HL-60 (cell line): ENCODE data around the gene HEXD.

Experiments used
- DNase-seq, 2 experiments: peaks; one replicate each; pipeline ENCODE4 v3.0.0-alpha.2; 2010 to 2020; ENCODE audit warnings: low read depth in 1 of 2, low spot score in 1 of 2
- H3K27ac ChIP-seq: fragments of 250-450 bp; sonication (Bioruptor Pico); replicated peaks from 2 replicates; pipeline ENCODE4 v1.5.1; 2020; ENCODE audit warnings: mild to moderate bottlenecking, moderate library complexity
- H3K27me3 ChIP-seq: fragments of 250-450 bp; sonication (Bioruptor Pico); 2 replicates; pipeline ENCODE4 v1.5.1; 2021; ENCODE audit warnings: mild to moderate bottlenecking, moderate library complexity; ENCODE audit not compliant: insufficient read depth, poor library complexity, severe bottlenecking
- H3K4me3 ChIP-seq: replicated peaks from 2 replicates; pipeline ENCODE4 v1.5.1; 2011; ENCODE audit warnings: mild to moderate bottlenecking, control low read depth, low read length; ENCODE audit not compliant: insufficient read depth
- GABPA ChIP-seq: IDR thresholded peaks from 2 replicates; pipeline ENCODE4 v1.6.1; 2012; ENCODE audit warnings: low read depth
- POLR2AphosphoS5 ChIP-seq: IDR thresholded peaks from 2 replicates; pipeline ENCODE4 v1.6.1; 2012; ENCODE audit warnings: low read depth
- SPI1 ChIP-seq: IDR thresholded peaks from 2 replicates; pipeline ENCODE4 v1.6.1; 2012; ENCODE audit warnings: low read depth, mild to moderate bottlenecking, borderline replicate concordance
- TF ChIP-seq, protein P1 (sequence below): IDR thresholded peaks from one replicate; pipeline ENCODE4 v1.5.1; 2011; ENCODE audit warnings: low read length, control low read depth, inconsistent platforms; ENCODE audit not compliant: insufficient read depth
- TF ChIP-seq, protein P2 (sequence below): IDR thresholded peaks from 2 replicates; pipeline ENCODE4 v1.6.1; 2012; ENCODE audit warnings: low read depth; ENCODE audit not compliant: insufficient replicate concordance

HEXD gene

DNA sequence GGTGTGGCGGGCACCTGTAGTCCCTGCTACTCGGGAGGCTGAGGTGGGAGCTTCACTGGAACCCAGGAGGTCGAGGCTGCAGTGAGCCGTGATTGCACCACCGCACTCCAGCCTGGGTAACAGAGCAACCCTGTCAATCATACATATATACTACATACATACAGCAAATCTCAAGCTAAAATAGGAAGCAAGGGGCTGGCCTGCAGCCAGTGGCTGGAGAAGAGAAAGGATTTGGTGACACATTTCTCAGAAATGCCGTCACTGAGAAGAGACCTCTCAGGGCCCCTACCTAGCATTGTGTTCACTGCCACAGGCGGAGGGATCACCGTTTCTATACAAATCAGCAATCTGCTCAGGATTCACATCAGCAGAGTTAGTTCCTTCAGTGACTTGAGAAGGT, 57.3 kb downstream of the HEXD start:
- H3K27me3 ChIP-seq, result no peaks in the 10 kb centered on the region
- no peak overlapping the region for H3K27ac ChIP-seq
- TF ChIP-seq GABPA (no peak), SPI1 (no peak), POLR2AphosphoS5 (no peak)
- TF ChIP-seq, protein P1, sequence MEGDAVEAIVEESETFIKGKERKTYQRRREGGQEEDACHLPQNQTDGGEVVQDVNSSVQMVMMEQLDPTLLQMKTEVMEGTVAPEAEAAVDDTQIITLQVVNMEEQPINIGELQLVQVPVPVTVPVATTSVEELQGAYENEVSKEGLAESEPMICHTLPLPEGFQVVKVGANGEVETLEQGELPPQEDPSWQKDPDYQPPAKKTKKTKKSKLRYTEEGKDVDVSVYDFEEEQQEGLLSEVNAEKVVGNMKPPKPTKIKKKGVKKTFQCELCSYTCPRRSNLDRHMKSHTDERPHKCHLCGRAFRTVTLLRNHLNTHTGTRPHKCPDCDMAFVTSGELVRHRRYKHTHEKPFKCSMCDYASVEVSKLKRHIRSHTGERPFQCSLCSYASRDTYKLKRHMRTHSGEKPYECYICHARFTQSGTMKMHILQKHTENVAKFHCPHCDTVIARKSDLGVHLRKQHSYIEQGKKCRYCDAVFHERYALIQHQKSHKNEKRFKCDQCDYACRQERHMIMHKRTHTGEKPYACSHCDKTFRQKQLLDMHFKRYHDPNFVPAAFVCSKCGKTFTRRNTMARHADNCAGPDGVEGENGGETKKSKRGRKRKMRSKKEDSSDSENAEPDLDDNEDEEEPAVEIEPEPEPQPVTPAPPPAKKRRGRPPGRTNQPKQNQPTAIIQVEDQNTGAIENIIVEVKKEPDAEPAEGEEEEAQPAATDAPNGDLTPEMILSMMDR, result no peak
- TF ChIP-seq, protein P2, sequence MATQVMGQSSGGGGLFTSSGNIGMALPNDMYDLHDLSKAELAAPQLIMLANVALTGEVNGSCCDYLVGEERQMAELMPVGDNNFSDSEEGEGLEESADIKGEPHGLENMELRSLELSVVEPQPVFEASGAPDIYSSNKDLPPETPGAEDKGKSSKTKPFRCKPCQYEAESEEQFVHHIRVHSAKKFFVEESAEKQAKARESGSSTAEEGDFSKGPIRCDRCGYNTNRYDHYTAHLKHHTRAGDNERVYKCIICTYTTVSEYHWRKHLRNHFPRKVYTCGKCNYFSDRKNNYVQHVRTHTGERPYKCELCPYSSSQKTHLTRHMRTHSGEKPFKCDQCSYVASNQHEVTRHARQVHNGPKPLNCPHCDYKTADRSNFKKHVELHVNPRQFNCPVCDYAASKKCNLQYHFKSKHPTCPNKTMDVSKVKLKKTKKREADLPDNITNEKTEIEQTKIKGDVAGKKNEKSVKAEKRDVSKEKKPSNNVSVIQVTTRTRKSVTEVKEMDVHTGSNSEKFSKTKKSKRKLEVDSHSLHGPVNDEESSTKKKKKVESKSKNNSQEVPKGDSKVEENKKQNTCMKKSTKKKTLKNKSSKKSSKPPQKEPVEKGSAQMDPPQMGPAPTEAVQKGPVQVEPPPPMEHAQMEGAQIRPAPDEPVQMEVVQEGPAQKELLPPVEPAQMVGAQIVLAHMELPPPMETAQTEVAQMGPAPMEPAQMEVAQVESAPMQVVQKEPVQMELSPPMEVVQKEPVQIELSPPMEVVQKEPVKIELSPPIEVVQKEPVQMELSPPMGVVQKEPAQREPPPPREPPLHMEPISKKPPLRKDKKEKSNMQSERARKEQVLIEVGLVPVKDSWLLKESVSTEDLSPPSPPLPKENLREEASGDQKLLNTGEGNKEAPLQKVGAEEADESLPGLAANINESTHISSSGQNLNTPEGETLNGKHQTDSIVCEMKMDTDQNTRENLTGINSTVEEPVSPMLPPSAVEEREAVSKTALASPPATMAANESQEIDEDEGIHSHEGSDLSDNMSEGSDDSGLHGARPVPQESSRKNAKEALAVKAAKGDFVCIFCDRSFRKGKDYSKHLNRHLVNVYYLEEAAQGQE, result no peak
- no peak for DNase-seq
- H3K4me3 ChIP-seq, result no peak overlapping the region

DNA sequence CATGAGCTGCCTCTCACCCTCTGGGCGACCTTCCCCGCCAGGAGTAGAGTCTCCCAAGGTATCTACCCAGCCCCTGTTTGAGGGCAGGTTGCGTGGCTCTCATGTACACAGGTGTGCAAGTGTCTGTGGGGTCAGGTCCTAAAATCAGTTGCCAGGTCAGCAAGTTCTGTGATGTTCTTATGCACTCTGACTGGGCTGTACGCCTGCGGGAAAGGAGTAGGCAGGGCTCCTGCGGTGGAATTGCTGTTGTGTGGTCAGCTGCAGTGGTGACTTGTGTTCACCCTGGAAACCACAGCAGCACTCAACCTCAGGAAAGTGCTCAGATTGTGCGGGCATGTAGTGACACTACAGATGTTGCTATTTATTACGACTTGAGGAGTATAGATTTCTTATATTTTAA, 59.8 kb downstream of the HEXD start:
- H3K27ac ChIP-seq, result no peak overlapping the region
- H3K27me3 ChIP-seq, result no peaks in the 10 kb centered on the region
- no peak for DNase-seq
- H3K4me3 ChIP-seq, result no peak overlapping the region
- TF ChIP-seq, protein P2, result no peak
- TF ChIP-seq, protein P1, result no peak
- no peak for TF ChIP-seq POLR2AphosphoS5
- no peak for TF ChIP-seq GABPA
- no peak for TF ChIP-seq SPI1

DNA sequence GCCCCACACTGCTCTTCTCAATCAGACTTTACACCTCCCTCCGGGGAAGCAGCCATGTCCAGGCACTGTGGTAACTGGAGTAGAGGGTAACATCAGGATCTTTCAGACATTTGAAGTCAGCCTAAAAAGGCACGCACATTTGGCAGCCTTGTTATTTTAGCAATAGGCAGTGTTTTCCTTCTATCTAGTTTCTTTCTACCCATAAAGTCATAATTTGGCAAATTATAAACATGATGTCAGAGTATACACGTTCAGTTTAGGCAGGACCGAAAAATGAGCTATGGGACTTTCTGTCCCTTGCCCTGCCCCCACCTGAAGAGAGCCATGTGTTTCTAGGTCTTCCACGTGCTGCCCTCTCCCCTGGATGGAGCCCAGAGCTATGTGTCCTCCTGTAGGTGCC, 61.5 kb downstream of the HEXD start:
- H3K27ac ChIP-seq, result no peak overlapping the region

More for the DNA sequence above, 61.5 kb downstream of the HEXD start:
- Histone ChIP-seq H3K27me3 (no peaks in the 10 kb centered on the region), H3K4me3 (no peak overlapping the region)
- TF ChIP-seq, protein P1, result no peak
- TF ChIP-seq, protein P2, result no peak
- no peak for TF ChIP-seq POLR2AphosphoS5
- no peak for TF ChIP-seq GABPA
- no peak for TF ChIP-seq SPI1
- DNase-seq, result no peak
